ENCODE results near the gene ZNF280A.
"Not testable (repeated sequence)": the region's sequence is repeated elsewhere in the genome, so short reads cannot be mapped to it uniquely, and the experiment has no call there.

The ZNF280A gene

DNA sequence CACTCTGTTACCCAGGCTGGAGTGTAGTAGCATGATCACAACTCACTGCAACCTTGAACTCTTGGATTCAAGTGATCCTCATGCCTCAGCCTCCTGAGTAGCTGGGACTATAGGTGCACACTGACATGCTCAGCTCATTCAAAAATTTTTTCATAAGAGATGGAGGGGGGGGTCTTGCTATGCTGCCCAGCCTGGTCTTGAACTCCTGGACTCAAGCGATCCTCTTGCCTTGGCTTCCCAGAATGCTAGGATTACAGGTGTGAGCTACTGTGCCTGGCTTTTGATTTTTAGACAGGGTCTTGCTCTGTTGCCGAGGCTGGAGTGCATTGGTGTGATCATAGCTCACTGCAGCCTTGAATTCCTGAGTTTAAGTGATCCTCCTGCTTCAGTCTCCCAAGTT is 25.0 kb upstream of the ZNF280A start:
- DNase-seq (ENCODE audit: low read depth) = no peak

DNA sequence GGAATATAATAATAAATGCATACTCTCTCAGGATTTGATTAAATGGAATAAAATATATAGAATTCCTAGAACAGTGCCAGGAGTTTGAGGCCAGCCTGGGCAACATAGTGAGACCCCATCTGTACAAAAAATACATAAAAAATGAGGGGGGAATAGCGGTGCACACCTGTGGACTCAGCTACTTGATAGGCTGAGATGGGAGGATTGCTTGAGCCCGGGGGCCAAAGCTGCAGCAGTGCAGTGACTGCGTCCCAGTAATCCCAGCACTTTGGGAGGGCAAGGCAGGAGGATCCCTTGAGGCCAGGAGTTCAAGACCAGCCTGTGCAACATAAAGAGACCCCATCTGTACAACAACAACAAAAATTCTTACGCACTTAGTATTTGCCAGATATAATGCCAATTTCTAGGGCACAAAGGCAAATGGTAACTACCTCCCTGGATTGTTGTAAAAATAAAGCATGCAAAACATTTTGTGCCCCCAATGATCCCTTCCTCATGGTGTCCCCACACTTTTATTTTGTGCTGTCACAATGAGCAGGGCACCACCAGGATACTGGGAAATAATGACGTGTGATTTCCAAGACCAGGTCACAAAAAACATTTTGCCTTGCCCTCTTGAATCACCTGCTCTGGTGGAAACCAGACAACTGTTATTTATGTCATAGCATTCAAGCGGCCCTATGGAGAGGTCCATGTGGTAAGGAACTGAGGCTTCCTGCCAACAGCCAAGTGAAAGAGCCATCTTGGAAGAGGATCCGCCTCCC is 18.3 kb upstream of the ZNF280A start:
- DNase-seq (ENCODE audit: low read depth) = no peak

DNA sequence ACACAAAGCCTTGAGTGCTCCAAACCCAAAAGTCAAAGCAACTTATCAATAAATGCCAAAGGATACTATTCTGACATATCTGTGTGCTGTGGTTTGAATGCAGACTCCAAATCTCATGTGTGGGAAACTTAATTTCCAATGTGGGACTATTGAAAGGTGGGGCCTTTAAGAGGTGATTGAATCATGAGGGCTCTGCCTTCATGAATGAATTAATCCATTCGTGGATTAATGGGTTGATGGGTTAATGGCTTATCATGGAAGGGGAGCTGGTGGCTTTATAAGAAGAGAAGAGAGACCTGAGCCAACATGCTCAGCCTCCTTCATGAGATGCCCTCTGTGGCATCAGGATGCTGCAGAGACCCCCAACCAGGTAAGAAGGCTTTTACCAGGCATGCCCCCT is 16.8 kb upstream of the ZNF280A start:
- DNase-seq (ENCODE audit: low read depth) = no peak

DNA sequence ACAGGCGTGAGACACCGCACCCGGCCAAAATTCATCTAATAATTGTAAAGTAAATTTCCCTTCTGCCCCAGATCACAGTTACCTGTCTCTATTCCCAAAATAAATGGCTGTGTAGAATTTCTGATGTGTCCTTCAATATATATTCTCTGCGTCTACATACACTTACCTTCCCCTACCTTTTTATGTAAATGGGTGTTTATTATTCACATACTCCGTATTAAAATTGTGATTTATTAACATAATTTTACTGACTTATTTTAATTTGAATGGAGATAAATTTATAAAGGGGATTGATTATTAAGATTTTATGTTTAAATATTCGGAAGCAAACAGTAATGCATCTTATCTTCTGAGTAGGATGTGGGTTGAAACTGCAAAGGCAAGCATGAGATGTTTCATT is 16.4 kb upstream of the ZNF280A start:
- DNase-seq (ENCODE audit: low read depth) = no peak

DNA sequence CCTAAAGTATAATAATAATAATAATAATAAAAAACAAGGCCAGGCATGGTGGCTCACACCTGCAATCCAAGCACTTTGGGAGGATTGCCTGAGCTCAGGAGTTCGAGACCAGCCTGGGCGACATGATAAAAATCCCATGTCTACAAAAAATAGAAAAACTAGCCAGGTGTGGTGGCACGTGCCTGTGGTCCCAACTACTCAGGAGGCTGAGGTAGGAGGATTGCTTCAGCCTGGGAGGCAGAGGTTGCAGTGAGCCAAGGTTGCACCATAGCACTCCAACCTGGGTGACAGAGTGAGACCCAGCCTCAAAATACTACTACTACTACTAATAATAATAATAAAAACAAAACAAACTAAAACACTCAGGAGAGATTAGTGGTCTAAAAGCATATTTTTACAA is 15.6 kb upstream of the ZNF280A start:
- no peak for DNase-seq (ENCODE audit: low read depth)

DNA sequence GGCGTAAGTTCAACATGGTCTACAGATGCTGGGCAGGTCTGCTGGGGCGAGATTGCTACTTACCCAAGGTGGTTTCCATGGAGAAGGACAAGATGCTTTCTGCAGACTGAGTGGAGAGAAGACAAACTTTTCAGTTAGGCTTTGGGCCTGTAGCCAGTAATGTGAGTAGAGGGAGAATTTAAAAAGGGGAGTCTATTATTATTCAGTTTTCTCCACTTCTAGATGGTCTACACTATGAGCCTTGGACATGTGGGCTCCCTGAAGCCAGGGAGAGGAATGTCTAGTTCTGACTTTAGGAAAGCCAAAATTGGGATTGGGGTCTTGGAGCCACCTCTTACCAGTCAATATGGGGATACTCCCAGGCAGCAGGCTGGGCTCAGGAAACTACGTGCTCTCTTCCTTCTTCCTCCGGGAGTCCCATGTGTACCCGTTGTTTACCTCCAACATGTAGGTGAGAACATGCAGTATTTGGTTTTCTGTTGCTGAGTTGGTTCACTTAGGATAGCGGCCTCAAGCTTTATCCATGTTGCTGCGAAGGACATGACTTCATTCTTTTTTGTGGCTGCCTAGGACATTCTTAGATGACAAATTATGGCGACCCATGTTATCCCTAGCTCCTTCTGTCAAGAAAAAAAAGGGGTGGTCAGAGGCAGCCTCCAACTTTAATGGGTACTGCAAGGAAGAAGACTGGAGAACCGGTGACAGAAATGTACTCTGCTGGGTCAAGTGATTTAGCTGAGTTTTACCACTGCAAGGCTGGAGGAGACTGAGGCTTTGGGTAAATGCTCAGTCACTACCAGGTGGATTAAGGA is 14.7 kb upstream of the ZNF280A start:
- no peak for DNase-seq (ENCODE audit: low read depth)

DNA sequence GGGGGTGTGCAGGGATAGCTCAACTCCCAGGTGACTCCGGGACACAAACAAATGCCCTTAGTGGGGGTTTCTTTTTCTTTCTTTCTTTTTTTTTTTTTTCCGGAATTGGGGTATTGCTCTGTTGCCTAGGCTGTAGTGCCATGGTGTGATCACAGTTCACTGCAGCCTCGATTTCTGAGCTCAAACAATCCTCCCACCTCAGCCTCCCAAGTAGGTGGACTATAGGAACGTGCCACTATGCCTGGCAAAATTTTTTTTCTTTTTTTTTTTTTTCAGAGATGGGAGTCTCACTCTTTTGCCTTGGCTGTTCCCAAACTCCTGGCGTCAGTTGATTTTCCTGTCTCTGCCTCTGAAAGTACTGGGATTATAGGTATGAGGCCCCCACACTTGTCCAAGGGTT is 13.8 kb upstream of the ZNF280A start:
- DNase-seq (ENCODE audit: low read depth) = no peak

DNA sequence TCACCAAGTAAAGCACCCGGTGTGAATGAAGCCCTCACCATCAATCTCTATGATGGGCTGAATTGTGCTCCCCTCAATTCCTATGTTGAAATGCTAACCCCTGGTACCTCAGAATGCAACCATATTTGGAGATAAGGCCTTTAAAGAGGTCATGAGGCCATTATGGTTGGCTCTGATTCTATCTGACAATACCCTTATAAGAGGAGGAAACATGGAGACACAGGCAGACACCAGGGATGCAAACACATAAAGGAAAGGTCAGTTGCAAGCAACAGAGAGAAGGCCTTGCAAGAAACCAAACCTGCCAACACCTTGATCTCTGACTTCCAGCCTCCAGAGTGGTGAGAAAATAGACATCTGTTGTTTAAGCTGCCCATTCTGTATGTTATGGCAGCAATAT is 13.3 kb upstream of the ZNF280A start:
- DNase-seq (ENCODE audit: low read depth) = no peak

DNA sequence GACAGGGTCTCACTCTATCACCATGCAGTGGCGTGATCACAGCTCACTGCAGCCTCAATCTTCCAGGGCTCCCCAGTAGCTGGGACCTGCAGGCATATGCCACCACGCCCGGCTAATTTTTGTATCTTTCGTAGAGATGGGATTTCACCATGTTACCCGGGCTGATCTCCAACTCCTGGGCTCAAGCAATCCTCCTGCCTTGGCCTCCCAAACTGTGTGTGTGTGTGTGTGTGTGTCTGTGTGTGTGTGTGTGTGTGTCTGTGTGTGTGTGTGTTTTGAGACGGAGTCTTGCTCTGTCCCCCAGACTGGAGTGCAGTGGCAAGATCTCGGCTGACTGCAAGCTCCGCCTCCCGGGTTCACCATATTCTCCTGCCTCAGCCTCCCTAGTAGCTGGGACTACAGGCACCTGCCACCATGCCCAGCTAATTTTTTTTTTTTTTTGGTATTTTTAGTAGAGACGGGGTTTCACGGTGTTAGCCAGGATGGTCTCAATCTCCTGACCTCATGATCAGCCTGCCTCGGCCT is 12.5 kb upstream of the ZNF280A start:
- not testable (repeated sequence) for DNase-seq (ENCODE audit: low read depth)

DNA sequence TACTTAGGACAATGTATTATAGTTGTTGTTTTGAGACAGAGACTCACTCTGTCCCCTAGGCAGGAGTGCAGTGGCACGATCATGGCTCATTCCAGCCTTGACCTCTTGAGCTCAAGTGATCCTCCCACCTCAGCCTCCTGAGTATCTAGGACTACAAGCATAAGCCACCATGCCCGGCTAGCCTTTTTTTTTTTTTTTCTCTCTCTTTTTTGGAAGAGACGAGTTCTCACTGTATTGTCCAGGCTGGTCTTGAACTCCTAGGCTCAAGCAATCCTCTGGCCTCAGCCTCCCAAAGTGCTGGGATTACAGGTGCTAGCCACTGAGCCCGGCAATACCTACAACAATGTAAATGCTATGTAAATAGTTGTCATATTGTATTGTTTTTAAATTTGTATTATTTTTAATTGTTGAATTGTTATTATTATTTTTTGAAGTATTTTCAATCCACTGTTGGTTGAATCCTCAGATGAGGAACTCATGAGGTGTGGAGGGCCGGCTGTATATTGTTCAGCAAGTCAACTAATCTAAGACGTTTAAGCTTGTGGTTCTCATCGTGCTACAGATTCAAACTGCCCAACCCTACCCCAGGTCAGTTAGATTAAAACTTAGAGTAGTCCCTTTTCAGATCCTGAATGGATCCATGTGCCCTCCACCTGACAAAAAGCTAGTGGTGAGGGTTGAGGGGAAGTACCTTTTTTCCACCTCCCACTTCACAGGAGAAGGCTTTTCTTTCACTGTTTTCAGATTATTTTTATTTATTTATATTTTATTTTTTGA is 11.9 kb upstream of the ZNF280A start:
- DNase-seq (ENCODE audit: low read depth) = no peak

DNA sequence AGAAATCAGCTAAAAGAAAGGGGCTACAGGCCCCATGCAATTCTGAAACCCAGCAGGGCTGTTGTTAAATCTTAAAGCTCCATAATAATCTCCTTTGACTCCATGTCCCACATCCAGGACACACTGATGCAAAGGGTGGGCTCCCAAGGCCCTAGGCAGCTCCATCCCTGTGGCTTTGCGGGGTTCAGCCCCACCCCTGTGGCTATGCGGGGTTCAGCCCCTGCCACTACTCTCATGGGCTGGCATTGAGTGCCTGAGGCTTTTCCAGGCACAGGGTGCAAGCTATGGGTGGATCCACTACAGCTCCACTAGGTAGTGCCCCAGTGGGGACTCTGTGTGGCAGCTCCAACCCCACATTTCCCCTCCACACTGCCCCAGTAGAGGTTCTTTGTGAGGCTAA is 8.7 kb upstream of the ZNF280A start:
- DNase-seq (ENCODE audit: low read depth) = no peak

DNA sequence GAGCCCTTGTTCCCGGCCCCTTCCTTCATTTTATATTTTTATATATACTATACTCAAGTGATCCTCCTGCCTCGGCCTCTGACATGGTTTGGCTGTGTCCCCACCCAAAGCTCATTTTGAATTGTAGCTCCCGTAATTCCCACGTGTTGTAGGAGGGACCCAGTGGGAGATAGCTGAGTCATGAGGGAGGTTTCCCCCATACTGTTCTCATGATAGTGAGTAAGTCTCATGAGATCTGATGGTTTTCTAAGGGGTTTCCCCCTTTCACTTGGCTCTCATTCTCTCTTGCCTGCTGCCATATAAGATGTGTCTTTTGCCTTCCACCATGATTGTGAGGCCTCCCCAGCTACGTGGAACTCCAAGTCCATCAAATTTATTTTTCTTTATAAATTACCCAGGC is 7.2 kb upstream of the ZNF280A start:
- DNase-seq (ENCODE audit: low read depth) = no peak

DNA sequence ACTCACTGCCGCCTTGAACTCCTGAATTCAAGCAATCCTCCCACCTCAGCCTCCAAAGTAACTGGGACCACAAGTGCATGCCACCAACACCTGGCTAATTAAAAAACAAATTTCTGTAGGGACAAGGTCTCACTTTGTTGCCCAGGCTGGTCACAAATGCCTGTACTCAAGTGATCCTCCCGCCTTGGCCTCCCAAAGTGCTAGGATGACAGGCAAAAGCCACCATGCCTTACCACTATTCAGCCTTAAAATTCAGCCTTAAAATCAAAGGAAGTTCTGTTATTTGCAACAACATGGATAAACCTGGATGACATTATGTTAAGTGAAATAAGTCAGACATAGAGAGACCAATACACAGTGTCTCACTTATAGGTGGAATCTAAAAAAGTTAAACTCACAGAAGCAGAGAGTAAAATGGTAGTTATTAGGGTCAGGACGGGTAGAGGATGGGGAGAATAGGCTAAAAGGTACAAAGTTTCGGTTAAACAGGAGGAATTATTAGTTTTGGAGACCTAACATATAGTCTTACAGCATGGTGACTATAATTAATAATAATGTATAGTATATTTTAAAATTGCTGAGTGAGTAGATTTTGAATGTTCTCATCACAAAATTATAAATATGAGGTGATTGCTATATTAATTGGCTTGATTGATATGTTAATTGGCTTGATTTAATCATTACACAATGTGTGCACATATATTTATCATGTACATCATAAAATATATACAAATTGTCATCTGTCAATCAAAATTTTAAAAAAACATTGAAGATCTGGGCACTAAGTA is 6.2 kb upstream of the ZNF280A start:
- no peak for DNase-seq (ENCODE audit: low read depth)

DNA sequence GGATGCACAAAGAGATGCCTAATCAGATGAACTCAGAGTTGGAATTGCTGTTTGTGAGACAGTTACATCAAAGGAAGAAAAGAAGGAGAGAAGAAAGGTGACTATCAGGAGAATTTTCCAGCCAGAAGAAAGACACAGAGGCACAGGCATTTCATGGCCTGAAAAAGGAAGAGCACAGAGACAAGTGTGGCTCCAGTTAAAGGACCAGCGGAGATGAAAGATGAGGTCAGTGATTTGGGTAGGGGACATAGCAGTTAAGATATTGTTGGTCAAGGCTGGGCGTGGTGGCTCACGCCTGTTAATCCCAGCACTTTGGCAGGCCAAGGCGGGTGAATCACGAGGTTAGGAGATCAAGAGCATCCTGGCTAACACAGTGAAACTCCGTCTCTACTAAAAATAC is 3.4 kb upstream of the ZNF280A start:
- DNase-seq (ENCODE audit: low read depth) = no peak

DNA sequence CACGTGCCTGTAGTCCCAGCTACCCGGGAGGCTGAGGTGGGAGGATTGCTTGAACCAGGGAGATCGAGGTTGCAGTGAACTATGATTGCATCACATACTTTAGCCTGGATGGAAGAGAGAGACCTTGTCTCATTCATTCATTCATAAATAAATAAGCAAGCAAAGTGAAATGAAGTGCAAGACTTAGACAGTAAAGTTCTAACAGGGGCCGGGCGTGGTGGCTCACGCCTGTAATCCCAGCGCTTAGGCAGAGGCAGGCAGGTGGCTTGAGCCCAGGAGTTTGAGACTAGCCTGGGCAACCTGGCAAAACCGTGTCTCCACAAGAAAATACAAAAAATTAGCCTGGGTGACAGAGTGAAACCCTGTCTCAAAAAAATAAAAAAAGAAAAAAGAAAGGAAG is 1.6 kb upstream of the ZNF280A start:
- DNase-seq (ENCODE audit: low read depth) = no peak

DNA sequence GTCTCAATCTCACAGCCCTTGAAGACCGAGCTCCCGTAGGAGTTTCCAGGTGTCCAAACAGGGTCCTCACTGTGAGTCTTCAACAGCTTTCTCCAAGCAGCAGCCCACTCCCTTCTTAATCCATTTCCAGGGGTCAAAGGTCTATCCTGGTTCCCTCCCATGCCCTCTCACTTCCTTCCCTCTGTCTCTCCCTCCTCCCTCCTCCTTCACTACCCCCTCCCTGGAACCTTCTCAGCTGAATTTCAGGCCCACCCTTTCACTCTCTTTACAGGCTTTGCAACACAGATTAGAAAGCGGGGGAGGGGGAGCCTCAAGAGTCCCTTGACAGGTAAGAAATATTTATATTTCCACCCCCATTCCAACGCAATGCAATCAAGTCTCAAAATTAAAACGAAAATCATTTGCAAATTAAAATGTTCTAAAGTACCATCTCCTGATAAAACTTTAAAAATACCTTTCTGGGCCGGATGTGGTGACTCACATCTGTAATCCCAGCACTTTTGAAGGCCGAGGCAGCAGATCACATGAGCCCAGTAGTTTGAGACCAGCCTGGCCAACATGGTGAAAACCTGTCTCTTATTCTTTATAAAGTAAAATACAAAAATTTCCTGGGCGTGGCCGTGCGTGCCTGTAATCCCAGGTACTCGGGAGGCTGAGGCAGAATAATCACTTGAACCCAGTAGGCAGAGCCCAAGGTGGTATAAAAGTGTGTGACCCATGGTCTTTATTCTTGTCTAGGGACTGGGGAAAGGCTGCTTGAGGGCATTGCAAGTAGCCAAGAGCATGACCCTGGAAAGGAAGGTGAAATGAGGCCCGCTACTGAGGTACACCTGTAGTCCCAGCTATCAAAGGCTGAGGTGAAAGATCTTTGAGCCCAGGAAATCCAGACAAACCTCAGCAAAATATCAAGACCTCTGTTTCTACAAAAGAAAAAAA is 865 bp upstream of the ZNF280A start:
- DNase-seq (ENCODE audit: low read depth) = peak; percentile 0

DNA sequence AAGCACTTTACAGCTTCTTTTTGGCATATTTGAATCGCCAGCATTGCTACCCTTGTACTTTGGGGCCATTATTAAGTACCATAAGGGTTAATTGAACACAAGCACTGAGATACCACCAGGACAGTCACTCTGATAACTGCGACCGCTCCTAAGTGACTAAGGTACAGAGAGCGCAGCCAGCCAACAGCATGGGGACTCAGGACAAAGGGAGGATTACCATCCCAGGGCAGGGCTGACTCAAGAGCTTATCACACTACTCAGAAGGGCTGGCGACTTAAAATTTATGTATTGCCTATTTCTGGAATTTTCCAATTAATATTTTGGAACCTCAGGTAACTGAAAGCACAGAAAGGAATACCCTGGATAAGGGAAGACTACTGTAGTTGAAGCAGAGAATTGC is 479 bp downstream of the ZNF280A start:
- no peak for DNase-seq (ENCODE audit: low read depth)

DNA sequence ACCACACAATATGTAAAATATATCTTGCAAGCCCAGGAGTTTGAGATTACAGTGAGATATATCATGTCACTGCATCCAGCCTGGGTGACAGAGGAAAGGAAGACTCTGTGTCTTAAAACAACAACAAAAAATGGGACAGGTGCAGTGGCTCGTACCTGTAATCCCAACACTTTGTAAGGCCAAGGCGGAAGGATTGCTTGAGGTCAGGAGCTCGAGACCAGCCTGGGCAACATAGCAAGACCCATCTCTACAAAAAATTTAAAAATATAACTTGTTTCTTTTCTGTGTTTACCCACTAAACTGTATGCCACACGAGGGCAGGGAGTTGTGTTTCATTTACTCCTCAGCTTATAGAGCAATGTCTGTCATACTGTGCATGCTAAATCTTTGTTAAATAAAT is 3.1 kb downstream of the ZNF280A start:
- no peak for DNase-seq (ENCODE audit: low read depth)

DNA sequence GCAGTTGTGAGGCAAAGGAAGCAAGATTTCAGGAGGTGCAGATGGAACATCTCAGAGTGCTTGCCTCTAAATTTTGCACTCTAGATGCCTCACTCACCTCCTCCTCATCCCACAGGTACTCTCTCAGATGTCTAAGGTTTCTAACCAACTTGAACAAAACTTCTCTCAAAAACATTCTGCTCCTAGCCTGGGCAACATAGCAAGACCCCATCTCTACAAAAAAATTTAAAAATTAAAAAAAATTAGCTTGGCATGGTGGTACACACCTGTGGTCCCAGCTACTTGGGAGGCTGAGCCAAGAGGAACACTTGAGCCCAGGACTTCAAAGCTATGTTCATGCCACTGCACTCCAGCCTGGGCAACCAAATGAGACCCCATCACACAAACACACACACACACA is 4.2 kb downstream of the ZNF280A start:
- DNase-seq (ENCODE audit: low read depth) = no peak

DNA sequence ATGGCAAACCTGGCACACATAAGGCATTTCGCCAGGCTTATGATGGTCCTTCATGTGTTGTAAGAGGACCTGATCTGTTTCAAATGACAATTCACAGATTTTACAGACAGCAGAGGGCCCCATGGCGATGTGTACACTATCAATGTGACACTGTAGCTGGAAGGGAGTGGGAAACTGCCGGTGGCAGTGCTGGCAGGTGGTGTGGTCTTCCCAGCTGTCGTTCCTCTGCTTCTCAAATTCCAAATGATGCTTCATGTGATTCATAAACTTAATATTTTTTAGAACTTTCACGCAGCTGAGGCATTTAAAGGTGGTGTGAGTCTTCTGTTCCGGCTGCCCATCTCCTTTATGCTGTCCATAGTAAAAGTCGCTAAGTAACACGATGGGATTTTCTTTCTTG is 5.6 kb downstream of the ZNF280A start:
- DNase-seq (ENCODE audit: low read depth) = not testable (repeated sequence)

DNA sequence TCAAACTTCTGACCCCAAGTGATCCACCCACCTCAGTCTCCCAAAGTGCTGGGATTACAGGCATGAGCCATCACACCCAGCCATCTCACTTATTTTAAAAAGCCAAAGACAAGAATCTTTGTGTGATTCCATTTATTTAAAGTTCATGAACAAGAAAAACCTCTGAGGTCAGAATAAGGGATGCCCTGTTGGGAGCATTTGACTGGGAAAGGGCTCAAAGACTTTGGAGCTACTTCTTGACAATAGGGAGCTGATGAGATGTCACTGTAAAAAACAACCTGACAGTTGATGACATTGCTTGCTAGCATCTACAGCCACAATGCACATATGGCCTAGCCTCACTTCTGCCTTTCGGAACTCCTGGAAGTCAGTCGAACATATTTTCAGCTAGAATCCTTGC is 6.5 kb downstream of the ZNF280A start:
- no peak for DNase-seq (ENCODE audit: low read depth)
